RWPE2 (cell line): Measurements from ENCODE around the gene TIMM23.

Experiments
- ATAC-seq: fragments of 200-7000 bp; cut with Tn5 transposase; 3 replicates; pipeline ENCODE4 v1.9.1; 2021; ENCODE audit warnings: low read depth
- DNase-seq: peaks from one replicate; pipeline ENCODE4 v3.0.0-alpha.2; 2020; ENCODE audit warnings: low spot score
- H3K27ac ChIP-seq: fragments of 450-650 bp; 2 replicates; pipeline ENCODE4 v1.5.1; 2017; ENCODE audit warnings: mild to moderate bottlenecking; ENCODE audit not compliant: poor library complexity, severe bottlenecking
- H3K27me3 ChIP-seq: fragments of 250-450 bp; sonication (Bioruptor Pico); 2 replicates; pipeline ENCODE4 v1.5.1; 2021; ENCODE audit warnings: mild to moderate bottlenecking, moderate library complexity; ENCODE audit not compliant: insufficient read depth, poor library complexity, severe bottlenecking
- H3K36me3 ChIP-seq: fragments of 250-450 bp; sonication (Bioruptor Pico); 2 replicates; pipeline ENCODE4 v1.5.1; 2020; ENCODE audit warnings: low read depth, mild to moderate bottlenecking, moderate library complexity
- H3K4me1 ChIP-seq: fragments of 250-450 bp; sonication (Bioruptor Pico); 2 replicates; pipeline ENCODE4 v1.5.1; 2021; ENCODE audit warnings: mild to moderate bottlenecking, moderate library complexity; ENCODE audit not compliant: insufficient read depth, poor library complexity, severe bottlenecking
- H3K4me3 ChIP-seq: fragments of 250-450 bp; sonication (Bioruptor Pico); 2 replicates; pipeline ENCODE4 v1.5.1; 2021; ENCODE audit warnings: mild to moderate bottlenecking, moderate library complexity; ENCODE audit not compliant: severe bottlenecking
- H3K9me3 ChIP-seq: fragments of 250-450 bp; sonication (Bioruptor Pico); 2 replicates; pipeline ENCODE4 v1.5.1; 2021; ENCODE audit warnings: mild to moderate bottlenecking, moderate library complexity; ENCODE audit not compliant: severe bottlenecking
- CTCF ChIP-seq: fragments of 450-650 bp; IDR thresholded peaks from one replicate; pipeline ENCODE4 v1.5.1; 2017; ENCODE audit warnings: mild to moderate bottlenecking, moderate library complexity; ENCODE audit not compliant: poor library complexity, severe bottlenecking

The TIMM23 gene

GRCh38 chr10:46016190-46016589 lies 43.9 kb downstream of the TIMM23 start:
- H3K36me3 ChIP-seq: peaks cover 58% of the 10 kb centered on the region
- no peak for ATAC-seq
- no peak for TF ChIP-seq CTCF

GRCh38 chr10:46016811-46017210 lies 44.5 kb downstream of the TIMM23 start:
- DNase-seq (no peak), ATAC-seq (no peak)
- peaks cover 51% of the 10 kb centered on the region for H3K36me3 ChIP-seq
- H3K4me1 ChIP-seq: peaks cover 7% of the 10 kb centered on the region
- no peaks in the 10 kb centered on the region for H3K27me3 ChIP-seq
- H3K4me3 ChIP-seq: no peak overlapping the region
- no peaks in the 10 kb centered on the region for H3K9me3 ChIP-seq
- no peak for TF ChIP-seq CTCF
- no peak overlapping the region for H3K27ac ChIP-seq

More at GRCh38 chr10:46016190-46016589, 43.9 kb downstream of the TIMM23 start:
- no peak overlapping the region for H3K27ac ChIP-seq
- no peak for DNase-seq
- no peaks in the 10 kb centered on the region for H3K27me3 ChIP-seq
- no peak overlapping the region for H3K4me3 ChIP-seq
- no peaks in the 10 kb centered on the region for H3K9me3 ChIP-seq
- peaks cover 2% of the 10 kb centered on the region for H3K4me1 ChIP-seq

GRCh38 chr10:46017733-46018132 lies 45.4 kb downstream of the TIMM23 start:
- Histone ChIP-seq H3K27ac (no peak overlapping the region), H3K36me3 (peaks cover 42% of the 10 kb centered on the region), H3K4me3 (no peak overlapping the region), H3K9me3 (no peaks in the 10 kb centered on the region), H3K4me1 (peaks cover 12% of the 10 kb centered on the region), H3K27me3 (no peaks in the 10 kb centered on the region)
- ATAC-seq: no peak
- no peak for DNase-seq
- no peak for TF ChIP-seq CTCF

- Histone ChIP-seq H3K27ac (no peak overlapping the region), H3K4me3 (no peak overlapping the region), H3K27me3 (no peaks in the 10 kb centered on the region), H3K9me3 (no peaks in the 10 kb centered on the region), H3K4me1 (peaks cover 14% of the 10 kb centered on the region), H3K36me3 (peaks cover 33% of the 10 kb centered on the region)
- TF ChIP-seq CTCF: no peak
- no peak for ATAC-seq
- no peak for DNase-seq
Observed at GRCh38 chr10:46018453-46019176, 46.3 kb downstream of the TIMM23 start.

GRCh38 chr10:46019177-46019528 lies 46.9 kb downstream of the TIMM23 start:
- no peak for ATAC-seq
- Histone ChIP-seq H3K4me1 (peaks cover 17% of the 10 kb centered on the region), H3K27ac (no peak overlapping the region), H3K36me3 (peaks cover 28% of the 10 kb centered on the region), H3K9me3 (no peaks in the 10 kb centered on the region), H3K27me3 (no peaks in the 10 kb centered on the region), H3K4me3 (no peak overlapping the region)
- TF ChIP-seq CTCF: no peak
- no peak for DNase-seq
